Pancreas (tissue), 10 donors: ENCODE measurements around the gene MKX. TPM values are rescaled to one million over a fixed set of nuclear protein-coding genes. Genes with fewer than 3 reads are reported as not detected.

Experiments used
- ATAC-seq, 4 donors: fragments of 200-7000 bp; cut with Tn5 transposase; one replicate each; pipeline versions ENCODE4 v1.8.0 to v1.9.1; 2020; ENCODE audit warnings: mild to moderate bottlenecking in 4 of 4, moderate library complexity in 4 of 4
- DNase-seq, 6 donors: peaks; one replicate each; pipeline ENCODE4 v3.0.0-alpha.2; 2020
- FAIRE-seq: peaks from 2 replicates; lab custom pipeline; 2012; peaks lifted over from hg19 to GRCh38; lab: Jason Lieb, UNC
- H3K27ac ChIP-seq, 4 donors: fragments of 200-600 bp; sonication (generic); 1 replicate in 3 of 4; 2 replicates in 1 of 4; pipeline versions ENCODE4 v1.5.0 to v1.8.0; 2020
- H3K27me3 ChIP-seq, 4 donors: fragments of 200-600 bp; one replicate each; pipeline ENCODE4 v1.8.0; 2021
- H3K36me3 ChIP-seq, 3 donors: fragments of 200-600 bp; sonication (generic) in 1 of 3; one replicate each; pipeline versions ENCODE4 v1.5.0 to v1.8.0; 2020 to 2021
- H3K4me1 ChIP-seq, 3 donors: fragments of 200-600 bp; one replicate each; pipeline ENCODE4 v1.8.0; 2021
- H3K4me3 ChIP-seq, 4 donors: fragments of 200-600 bp; sonication (generic) in 2 of 4; one replicate each; pipeline versions ENCODE4 v1.5.0 to v1.8.0; 2020 to 2021
- H3K9me3 ChIP-seq, 4 donors: fragments of 200-600 bp; one replicate each; pipeline ENCODE4 v1.8.0; 2021
- CTCF ChIP-seq, 4 donors: fragments of 200-600 bp; sonication (generic) in 3 of 4; IDR thresholded peaks; one replicate each; pipeline versions ENCODE4 v1.5.0 to v1.8.0; 2021; ENCODE audit warnings: antibody characterized with exemption in 4 of 4
- WGBS, 2 donors: extraction: QIAGEN DNeasy Blood & Tissue Kit; methylation state at CpG; one replicate each; pipeline ENCODE4 v1.1.7; 2013; 5-methylcytosine and 5-hydroxymethylcytosine counted together
- intact Hi-C, 3 donors: fragments of 100-400 bp; cut with DNase I; formaldehyde crosslinking; loops; one replicate each; pipeline versions ENCODE4 v1.11.1 to v1.14.2; 2022
- polyA plus RNA-seq, 2 donors: library from polyadenylated mRNA; stranded (reverse); fragments of 200-250 nt; gene quantifications; one replicate each; pipeline ENCODE4 v1.2.3, GENCODE V29; 2013
- total RNA-seq, 6 donors: library from RNA; stranded (reverse); fragmentation: NEBNext Ultra II Directional in 4 of 6; extraction: Animal tissue kit (Norgen Biotek cat#: 25700) in 4 of 6; gene quantifications; one replicate each; pipeline versions ENCODE4 v1.2.1 to v1.2.4, GENCODE V29; 2021 to 2023
- donor health status: healthy with polysubstance abuse.
- donor health status: DM: no; HTN: no; CAD: no; lungs with moderate emphysema.
- donor health status: DM: no; HTN: no; CAD: no.
- donor health status: control.
- donor health status: control.
- donor health status: Bipolar disorder and iron deficiency.
- donor health status: DM: yes; HTN: yes; CAD: no.
- donor health status: DM: no; HTN: no; CAD: no.
- donor health status: DM: no; HTN: no; CAD: no.
- donor health status: DM: yes; HTN: yes; CAD: no.

Gene MKX
- total and polyA plus RNA-seq, 8 donors, result 0.05 to 3.9 (median 0.17) TPM

- FAIRE-seq (no peak), ATAC-seq (no peak), DNase-seq (peak in 1 of 6 donors; percentile 42)
- Histone ChIP-seq H3K27ac (no peak overlapping the region), H3K27me3 (peaks cover 4 to 22% (median 11%) of the 10 kb centered on the region in 4 donors), H3K4me3 (peak overlapping the region in 1 of 4 donors; percentile 76), H3K9me3 (no peaks in the 10 kb centered on the region), H3K4me1 (peaks cover 4 to 23% (median 8%) of the 10 kb centered on the region in 3 donors), H3K36me3 (no peaks in the 10 kb centered on the region)
- TF ChIP-seq CTCF (IDR thresholded peaks at IDR 0.05), result no peak
- intact Hi-C loops, result loop anchor here in 1 of 3 donors (10.0 kb wide), 1 partner anchor 428 kb away; no protein-coding TSS in a partner anchor
- WGBS, 2 donors, result 6 to 8% methylated on average over 25 of the region's 25 CpGs
Measured at GRCh38 chr10:27746397-27747095, 927 bp upstream of the MKX start.

GRCh38 chr10:27744802-27745731 is 552 bp downstream of the MKX start:
- no peaks in the 10 kb centered on the region for H3K9me3 ChIP-seq
- no peaks in the 10 kb centered on the region for H3K36me3 ChIP-seq
- no peak overlapping the region for H3K27ac ChIP-seq
- peaks cover 4 to 25% (median 8%) of the 10 kb centered on the region in 3 donors for H3K4me1 ChIP-seq
- H3K27me3 ChIP-seq, result peaks cover 4 to 22% (median 13%) of the 10 kb centered on the region in 4 donors
- H3K4me3 ChIP-seq, result peak overlapping the region in 3 of 4 donors; percentile 12 to 76 (median 61)
- FAIRE-seq, result no peak
- WGBS, 2 donors, result 2 to 4% methylated on average over 68 to 78 of the region's 78 CpGs
- intact Hi-C loops, result loop anchor here in 1 of 3 donors (5.0 to 10.0 kb wide), 2 partner anchors 430 to 497 kb away; no protein-coding TSS in a partner anchor
- no peak for ATAC-seq
- no peak for TF ChIP-seq CTCF (IDR thresholded peaks at IDR 0.05)
- DNase-seq, result peak in 4 of 6 donors; percentile 13 to 82 (median 40)

- Histone ChIP-seq H3K36me3 (no peaks in the 10 kb centered on the region), H3K27me3 (peaks cover 4 to 24% (median 16%) of the 10 kb centered on the region in 4 donors), H3K4me3 (peak overlapping the region; percentile 39 to 76 (median 55)), H3K9me3 (no peaks in the 10 kb centered on the region), H3K4me1 (peaks cover 4 to 25% (median 8%) of the 10 kb centered on the region in 3 donors), H3K27ac (no peak overlapping the region)
- no peak for TF ChIP-seq CTCF (IDR thresholded peaks at IDR 0.05)
- FAIRE-seq (no peak), DNase-seq (peak in 4 of 6 donors; percentile 9 to 74 (median 42)), ATAC-seq (peak in 3 of 4 donors; percentile 15 to 17 (median 15))
- WGBS, 2 donors, result 2% methylated on average over 67 to 70 of the region's 70 CpGs
- intact Hi-C loops, result loop anchor here in 1 of 3 donors (5.0 to 10.0 kb wide), 2 partner anchors 431 to 498 kb away; no protein-coding TSS in a partner anchor
Measured at GRCh38 chr10:27743877-27744801, 1.5 kb downstream of the MKX start.
